Thoracic aorta (tissue), 2 donors: ENCODE data around the gene TOM1L2. TPM values are rescaled to one million over a fixed set of nuclear protein-coding genes. Genes with fewer than 3 reads are reported as not detected.

Experiments used
- ATAC-seq: fragments of 150-250 bp; one replicate; pipeline ENCODE4 v1.8.0; 2017; ENCODE audit warnings: low read depth; ENCODE audit not compliant: insufficient number of reproducible peaks, low FRiP score
- DNase-seq: peaks from one replicate; pipeline ENCODE4 v3.0.0-alpha.2; 2020; ENCODE audit warnings: low spot score
- H3K27ac ChIP-seq, 2 donors: fragments of 200-600 bp; sonication (generic); 1 replicate in 1 of 2; 2 replicates in 1 of 2; pipeline ENCODE4 v1.5.1; 2016; ENCODE audit warnings: mild to moderate bottlenecking in 2 of 2, moderate library complexity in 2 of 2
- H3K27me3 ChIP-seq: fragments of 200-600 bp; sonication (generic); replicated peaks from 2 replicates; pipeline ENCODE4 v1.6.0; 2016; ENCODE audit warnings: mild to moderate bottlenecking; ENCODE audit not compliant: insufficient read depth
- H3K36me3 ChIP-seq: fragments of 200-600 bp; sonication (generic); one replicate; pipeline ENCODE4 v1.5.1; 2016
- H3K4me1 ChIP-seq, 2 donors: fragments of 200-600 bp; sonication (generic); 1 replicate in 1 of 2; 2 replicates in 1 of 2; pipeline versions ENCODE4 v1.5.1 to v1.6.0; 2016; ENCODE audit warnings: low read depth in 2 of 2, mild to moderate bottlenecking in 1 of 2; ENCODE audit not compliant: control insufficient read depth in 1 of 2
- H3K4me3 ChIP-seq: fragments of 200-600 bp; sonication (generic); 2 replicates; pipeline ENCODE4 v1.5.1; 2016; ENCODE audit warnings: mild to moderate bottlenecking
- H3K9me3 ChIP-seq: fragments of 200-600 bp; sonication (generic); 2 replicates; pipeline ENCODE4 v1.5.1; 2016
- CTCF ChIP-seq: fragments of 200-600 bp; sonication (generic); IDR thresholded peaks from one replicate; pipeline ENCODE4 v1.5.1; 2019; ENCODE audit warnings: antibody characterized with exemption
- total RNA-seq, 2 donors: library from RNA; depleted of rRNA; stranded (reverse); fragments of >200 nt; gene quantifications; one replicate each; pipeline versions ENCODE4 v1.1.0 to v1.2.3, GENCODE V29; 2016

TOM1L2 gene
- total RNA-seq, 2 donors from 2014 or later = 63.4 to 185 TPM

GRCh38 chr17:17813055-17813724, 159.0 kb downstream of the TOM1L2 start:
- Histone ChIP-seq H3K36me3 (peaks cover 13% of the 10 kb centered on the region), H3K4me1 (peaks cover 0 to 25% of the 10 kb centered on the region in 2 donors), H3K27ac (no peak overlapping the region), H3K4me3 (no peak overlapping the region), H3K27me3 (no peaks in the 10 kb centered on the region), H3K9me3 (no peaks in the 10 kb centered on the region)
- DNase-seq (no peak), ATAC-seq (no peak)
- no peak for TF ChIP-seq CTCF

- H3K9me3 ChIP-seq = no peaks in the 10 kb centered on the region
- H3K4me1 ChIP-seq = peaks cover 0 to 25% of the 10 kb centered on the region in 2 donors
- H3K4me3 ChIP-seq = no peak overlapping the region
- ATAC-seq = no peak
- H3K27me3 ChIP-seq = no peaks in the 10 kb centered on the region
- H3K36me3 ChIP-seq = peaks cover 13% of the 10 kb centered on the region
- no peak for DNase-seq
- TF ChIP-seq CTCF = peak; percentile 100
- no peak overlapping the region for H3K27ac ChIP-seq
Measured at GRCh38 chr17:17812211-17813054, 159.8 kb downstream of the TOM1L2 start.

GRCh38 chr17:17811381-17812210, 160.6 kb downstream of the TOM1L2 start:
- ATAC-seq (no peak), DNase-seq (no peak)
- TF ChIP-seq CTCF = no peak
- H3K4me1 ChIP-seq = peaks cover 0 to 25% of the 10 kb centered on the region in 2 donors
- no peaks in the 10 kb centered on the region for H3K27me3 ChIP-seq
- H3K9me3 ChIP-seq = no peaks in the 10 kb centered on the region
- H3K4me3 ChIP-seq = no peak overlapping the region
- no peak overlapping the region for H3K27ac ChIP-seq
- H3K36me3 ChIP-seq = peaks cover 11% of the 10 kb centered on the region

GRCh38 chr17:17810895-17811248, 161.3 kb downstream of the TOM1L2 start:
- Histone ChIP-seq H3K36me3 (peaks cover 9% of the 10 kb centered on the region), H3K4me1 (peaks cover 0 to 25% of the 10 kb centered on the region in 2 donors), H3K4me3 (no peak overlapping the region), H3K27ac (no peak overlapping the region), H3K27me3 (no peaks in the 10 kb centered on the region), H3K9me3 (no peaks in the 10 kb centered on the region)
- ATAC-seq (no peak), DNase-seq (no peak)
- no peak for TF ChIP-seq CTCF
